ENCODE results near the gene BBX.

DNA sequence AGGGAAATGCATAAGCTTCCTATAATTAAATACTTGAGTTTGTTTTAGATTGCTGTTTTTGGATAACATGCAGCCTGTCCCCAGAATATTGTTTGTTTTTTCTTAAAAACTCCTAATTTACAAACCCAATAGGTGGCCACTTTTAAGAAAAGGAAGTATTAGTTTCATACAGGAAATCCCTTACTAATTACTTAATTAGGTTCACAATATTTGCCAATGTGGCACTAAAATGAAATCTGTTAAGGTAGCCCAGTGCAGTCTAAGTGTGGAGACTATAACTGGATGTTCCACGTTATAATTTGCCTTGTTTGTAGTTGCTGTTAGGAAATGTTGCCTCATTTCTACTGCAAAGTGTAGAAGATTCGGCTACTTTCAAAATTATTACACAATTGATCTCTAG is 195.8 kb downstream of the BBX start:
- TF ChIP-seq, protein P1, sequence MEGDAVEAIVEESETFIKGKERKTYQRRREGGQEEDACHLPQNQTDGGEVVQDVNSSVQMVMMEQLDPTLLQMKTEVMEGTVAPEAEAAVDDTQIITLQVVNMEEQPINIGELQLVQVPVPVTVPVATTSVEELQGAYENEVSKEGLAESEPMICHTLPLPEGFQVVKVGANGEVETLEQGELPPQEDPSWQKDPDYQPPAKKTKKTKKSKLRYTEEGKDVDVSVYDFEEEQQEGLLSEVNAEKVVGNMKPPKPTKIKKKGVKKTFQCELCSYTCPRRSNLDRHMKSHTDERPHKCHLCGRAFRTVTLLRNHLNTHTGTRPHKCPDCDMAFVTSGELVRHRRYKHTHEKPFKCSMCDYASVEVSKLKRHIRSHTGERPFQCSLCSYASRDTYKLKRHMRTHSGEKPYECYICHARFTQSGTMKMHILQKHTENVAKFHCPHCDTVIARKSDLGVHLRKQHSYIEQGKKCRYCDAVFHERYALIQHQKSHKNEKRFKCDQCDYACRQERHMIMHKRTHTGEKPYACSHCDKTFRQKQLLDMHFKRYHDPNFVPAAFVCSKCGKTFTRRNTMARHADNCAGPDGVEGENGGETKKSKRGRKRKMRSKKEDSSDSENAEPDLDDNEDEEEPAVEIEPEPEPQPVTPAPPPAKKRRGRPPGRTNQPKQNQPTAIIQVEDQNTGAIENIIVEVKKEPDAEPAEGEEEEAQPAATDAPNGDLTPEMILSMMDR (IDR thresholded peaks at IDR 0.05): no peak
- TF ChIP-seq EP300 (IDR thresholded peaks at IDR 0.05) (no peak), POLR2A (IDR thresholded peaks at IDR 0.05) (no peak), POLR2AphosphoS5 (IDR thresholded peaks at IDR 0.05) (no peak)

Measured in gastroesophageal sphincter (tissue), 3 donors.